GM21447 (cell line): ENCODE data around the gene CYP2A7.
"Not testable (repeated sequence)": the region's sequence is repeated elsewhere in the genome, so short reads cannot be mapped to it uniquely, and the experiment has no call there.

Source experiments
- ATAC-seq: cut with Tn5 transposase; IDR thresholded peaks from one replicate; pipeline ENCODE4 v1.9.1; 2021; ENCODE audit not compliant: unreplicated experiment

Gene CYP2A7

GRCh38 chr19:40882062-40882461 is at the start of gene CYP2A7:
TSS of gene CYP2A7 (minus strand) at chr19:40882231. CDS start at chr19:40882210, 21 bp downstream.
- ATAC-seq: not testable (repeated sequence)

- not testable (repeated sequence) for ATAC-seq
Measured at GRCh38 chr19:40930799-40931198, 48.8 kb upstream of the CYP2A7 start.

- ATAC-seq: not testable (repeated sequence)
Measured at GRCh38 chr19:40929942-40930341, 47.9 kb upstream of the CYP2A7 start.

GRCh38 chr19:40928850-40929249 is 46.8 kb upstream of the CYP2A7 start:
- no peak for ATAC-seq

GRCh38 chr19:40927567-40927966 is 45.5 kb upstream of the CYP2A7 start:
- no peak for ATAC-seq

GRCh38 chr19:40926276-40926675 is 44.2 kb upstream of the CYP2A7 start:
- not testable (repeated sequence) for ATAC-seq

GRCh38 chr19:40923934-40924391 is 41.9 kb upstream of the CYP2A7 start:
- ATAC-seq: no peak

GRCh38 chr19:40922237-40923160 is 40.5 kb upstream of the CYP2A7 start:
- ATAC-seq: not testable (repeated sequence)

- no peak for ATAC-seq
Measured at GRCh38 chr19:40921005-40921897, 39.2 kb upstream of the CYP2A7 start.

- no peak for ATAC-seq
Measured at GRCh38 chr19:40920300-40921004, 38.4 kb upstream of the CYP2A7 start.

GRCh38 chr19:40919530-40920299 is 37.7 kb upstream of the CYP2A7 start:
- ATAC-seq: not testable (repeated sequence)

GRCh38 chr19:40918303-40918702 is 36.3 kb upstream of the CYP2A7 start:
- ATAC-seq: not testable (repeated sequence)

GRCh38 chr19:40908976-40909375 is 26.9 kb upstream of the CYP2A7 start:
- no peak for ATAC-seq

- ATAC-seq: no peak
Measured at GRCh38 chr19:40907968-40908735, 26.1 kb upstream of the CYP2A7 start.

- no peak for ATAC-seq
Measured at GRCh38 chr19:40906512-40906911, 24.5 kb upstream of the CYP2A7 start.

GRCh38 chr19:40904673-40905156 is 22.7 kb upstream of the CYP2A7 start:
- ATAC-seq: not testable (repeated sequence)

- not testable (repeated sequence) for ATAC-seq
Measured at GRCh38 chr19:40901975-40902750, 20.1 kb upstream of the CYP2A7 start.

GRCh38 chr19:40900521-40900920 is 18.5 kb upstream of the CYP2A7 start:
- not testable (repeated sequence) for ATAC-seq
